Eye (tissue), 1 donor: ENCODE measurements around the gene PIP5K1C.
"Not testable (repeated sequence)": the region's sequence is repeated elsewhere in the genome, so short reads cannot be mapped to it uniquely, and the experiment has no call there.

Experiments used
- DNase-seq: peaks from one replicate; pipeline ENCODE4 v3.0.0-alpha.2; 2015

PIP5K1C gene

DNA sequence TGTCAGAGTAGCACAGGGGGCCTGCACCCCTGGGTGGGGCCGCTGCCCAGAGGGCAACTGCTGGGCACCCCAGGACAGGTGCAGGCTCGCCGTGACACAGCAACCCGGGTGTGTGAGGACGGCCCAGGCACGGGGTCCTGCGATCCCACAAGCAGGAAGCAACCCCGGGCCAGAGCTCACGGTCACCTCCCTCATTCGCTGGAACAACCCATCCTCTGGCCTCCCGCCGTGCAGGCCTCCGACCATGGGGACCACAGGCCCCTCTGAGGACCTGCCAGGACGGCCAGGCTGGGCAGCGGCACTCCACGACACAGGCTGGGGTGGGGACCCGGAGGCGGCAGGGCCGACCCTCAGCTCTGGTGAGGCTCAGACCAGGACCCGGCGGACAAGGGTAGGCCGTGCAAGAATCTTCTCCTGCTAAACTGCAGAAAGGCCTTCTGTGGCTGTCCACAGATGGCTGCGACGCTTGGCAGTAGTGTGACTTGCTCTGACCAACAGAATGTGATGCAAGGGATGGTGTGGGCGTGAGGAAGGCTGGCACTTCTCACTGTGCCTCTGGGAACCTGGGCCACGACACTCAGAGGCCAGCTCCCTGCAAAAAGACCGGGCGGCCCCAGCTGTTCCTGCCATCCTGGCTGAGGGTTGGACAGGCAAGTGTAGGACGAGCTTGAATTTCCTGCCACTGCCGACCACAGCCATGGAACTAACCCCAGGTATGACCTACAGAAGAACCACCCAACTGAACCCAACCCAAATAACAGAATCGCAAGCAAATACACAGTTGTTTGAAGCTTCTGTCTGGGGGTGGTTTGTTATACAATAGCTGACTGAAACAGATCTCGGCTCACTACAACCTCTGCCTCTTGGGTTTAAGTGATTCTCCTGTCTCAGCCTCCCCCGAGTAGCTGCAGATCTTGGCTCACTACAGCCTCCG, 26.5 kb downstream of the PIP5K1C start:
- DNase-seq: no peak

DNA sequence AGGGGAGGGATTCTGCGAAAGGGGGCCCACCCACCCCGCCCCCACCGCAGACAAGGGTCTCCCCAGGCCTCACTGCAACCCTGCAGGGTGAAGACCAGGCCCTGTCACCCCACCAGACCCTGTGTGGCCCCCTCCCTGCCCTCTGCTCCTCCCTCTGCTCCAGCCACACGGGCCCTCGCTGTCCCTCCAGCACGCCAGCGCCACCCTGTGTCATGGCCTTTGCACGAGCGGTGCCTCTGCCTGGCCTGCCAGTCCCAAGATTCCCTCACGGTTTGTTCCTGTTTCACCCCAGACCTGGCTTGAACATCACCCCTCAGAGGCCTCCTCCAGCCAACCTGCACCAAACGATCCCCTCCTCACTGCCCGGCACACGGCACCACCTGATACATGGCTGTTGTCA, 27.3 kb downstream of the PIP5K1C start:
- DNase-seq: no peak

DNA sequence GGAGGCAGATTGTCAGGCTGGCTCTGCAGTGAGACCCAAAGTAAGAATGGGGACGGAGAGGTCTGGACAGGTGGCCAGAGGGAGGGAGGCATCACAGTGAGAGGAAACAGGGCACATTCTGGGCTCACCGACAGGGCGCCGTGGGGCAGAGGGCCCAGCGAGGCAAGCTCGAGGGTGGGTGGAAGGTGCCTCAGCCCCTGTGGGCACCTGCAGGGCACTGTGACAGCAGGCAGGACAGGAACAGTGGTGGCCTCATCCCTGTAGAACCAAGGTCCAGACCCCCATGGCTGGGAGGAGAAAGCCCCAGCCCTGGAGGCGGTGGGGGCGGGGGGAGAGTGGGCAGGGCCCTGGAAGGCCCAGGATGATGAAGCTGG, 27.7 kb downstream of the PIP5K1C start:
- no peak for DNase-seq

DNA sequence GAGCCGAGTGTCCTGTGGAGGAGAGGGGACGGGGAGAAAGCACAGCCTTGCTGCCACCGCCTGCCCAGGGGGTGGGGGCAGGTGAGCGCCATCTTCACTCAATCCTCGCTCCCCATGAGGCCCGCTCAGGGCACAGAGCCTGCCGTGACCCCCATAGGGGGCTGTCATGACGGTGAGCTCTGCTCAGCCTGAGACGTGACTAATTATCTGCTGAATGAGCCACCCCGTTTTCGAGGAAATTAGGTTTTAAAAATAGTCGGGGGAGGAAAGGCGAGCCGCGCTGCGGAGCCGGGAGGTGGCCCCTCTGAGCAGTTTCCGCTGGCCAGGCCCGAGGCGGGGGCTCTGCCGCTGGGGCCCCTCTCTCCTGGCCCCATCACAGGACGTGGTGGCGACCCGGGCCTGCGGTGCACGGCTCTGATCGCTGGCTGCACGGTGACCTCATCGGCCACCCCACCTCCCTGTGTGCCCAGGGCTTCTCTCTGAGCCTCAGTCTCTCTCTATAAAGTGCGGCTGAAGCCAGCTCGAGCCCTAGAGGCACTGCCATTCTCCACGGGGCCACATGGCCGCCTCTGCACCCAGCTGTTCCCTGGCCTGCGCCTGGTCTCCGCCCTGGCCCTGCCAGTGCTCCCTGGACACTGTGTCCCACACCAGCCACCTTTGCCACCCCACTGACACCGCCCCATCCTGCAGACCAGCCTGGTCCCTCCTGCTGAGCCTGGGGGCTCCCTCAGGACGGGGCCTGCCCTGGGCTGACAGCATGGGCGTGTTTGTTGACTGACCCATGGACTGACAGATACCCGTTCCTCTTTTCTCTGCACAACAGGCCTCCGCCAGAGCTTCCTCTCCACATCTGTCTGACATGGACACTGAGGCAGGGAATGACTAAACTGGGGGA, 28.3 kb downstream of the PIP5K1C start:
- DNase-seq: peak; percentile 64

GRCh38 chr19:3670796-3671679, 29.2 kb downstream of the PIP5K1C start:
- DNase-seq: peak; percentile 70

- peak; percentile 78 for DNase-seq
These were observed 30.1 kb downstream of the PIP5K1C start for GRCh38 chr19:3669947-3670795.

DNA sequence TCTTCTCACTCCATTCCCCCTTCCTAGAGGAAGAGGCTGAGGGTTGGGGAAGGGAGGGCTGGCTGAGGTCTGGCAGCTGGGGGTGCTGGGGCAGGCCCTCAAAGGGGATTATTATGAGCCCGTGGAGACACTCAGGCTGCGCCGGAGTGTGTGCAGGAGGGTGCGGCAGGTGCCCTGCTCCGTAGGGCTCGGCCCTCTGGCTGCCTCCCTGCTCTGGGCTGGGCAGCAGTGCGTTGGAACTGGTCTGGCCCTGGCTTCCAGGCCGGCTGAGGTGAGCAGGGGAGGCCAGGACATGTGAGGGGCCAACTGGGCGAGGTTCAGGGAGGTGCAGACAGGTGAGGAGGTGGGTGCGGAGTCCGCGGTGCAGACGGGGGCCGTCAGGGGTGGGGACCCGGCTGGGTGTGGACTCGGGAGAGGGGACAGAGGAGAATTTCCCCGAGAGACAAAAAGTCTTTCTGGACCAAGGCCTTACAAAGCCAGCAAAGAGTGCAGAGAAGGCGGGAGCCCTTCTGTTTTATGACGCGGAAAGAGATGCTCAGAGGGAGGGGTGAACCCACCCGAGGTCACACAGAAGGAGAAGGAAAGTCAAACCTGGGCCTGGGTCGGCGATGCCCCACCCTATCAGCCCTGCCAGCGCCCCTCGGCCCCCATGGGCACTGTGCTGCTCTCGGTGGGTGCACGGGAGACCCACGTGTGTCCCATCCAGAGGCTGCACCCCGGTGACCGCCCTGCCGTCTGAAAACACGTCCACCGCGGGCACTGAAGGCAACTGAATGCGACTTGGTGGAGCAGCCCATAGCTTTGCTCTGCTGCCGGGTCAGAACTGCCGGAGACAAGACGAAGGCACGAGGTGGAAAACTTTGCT, 31.0 kb downstream of the PIP5K1C start:
- DNase-seq: no peak

GRCh38 chr19:3668331-3669081, 31.8 kb downstream of the PIP5K1C start:
- DNase-seq: peak; percentile 51

DNA sequence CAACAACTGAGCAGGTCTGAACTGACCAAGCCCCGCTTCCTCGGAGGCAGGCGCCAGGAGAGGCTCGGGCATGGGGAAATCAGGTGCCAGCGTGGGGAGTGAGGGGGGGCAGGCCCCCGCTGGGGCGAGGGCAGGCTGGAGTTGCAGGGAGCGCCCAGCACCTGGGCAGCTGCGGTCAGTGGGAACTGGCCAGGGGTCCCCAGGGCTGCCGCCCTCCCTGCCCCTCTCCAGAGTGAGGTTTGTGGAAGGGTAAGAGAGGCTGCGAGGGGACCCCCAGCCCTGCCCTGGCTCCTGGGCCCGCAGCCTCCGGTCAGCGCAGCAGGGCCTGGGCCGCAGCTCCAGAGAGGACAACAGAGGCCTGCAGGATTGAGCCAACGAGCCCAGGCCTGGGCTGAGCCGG, 32.5 kb downstream of the PIP5K1C start:
- no peak for DNase-seq

DNA sequence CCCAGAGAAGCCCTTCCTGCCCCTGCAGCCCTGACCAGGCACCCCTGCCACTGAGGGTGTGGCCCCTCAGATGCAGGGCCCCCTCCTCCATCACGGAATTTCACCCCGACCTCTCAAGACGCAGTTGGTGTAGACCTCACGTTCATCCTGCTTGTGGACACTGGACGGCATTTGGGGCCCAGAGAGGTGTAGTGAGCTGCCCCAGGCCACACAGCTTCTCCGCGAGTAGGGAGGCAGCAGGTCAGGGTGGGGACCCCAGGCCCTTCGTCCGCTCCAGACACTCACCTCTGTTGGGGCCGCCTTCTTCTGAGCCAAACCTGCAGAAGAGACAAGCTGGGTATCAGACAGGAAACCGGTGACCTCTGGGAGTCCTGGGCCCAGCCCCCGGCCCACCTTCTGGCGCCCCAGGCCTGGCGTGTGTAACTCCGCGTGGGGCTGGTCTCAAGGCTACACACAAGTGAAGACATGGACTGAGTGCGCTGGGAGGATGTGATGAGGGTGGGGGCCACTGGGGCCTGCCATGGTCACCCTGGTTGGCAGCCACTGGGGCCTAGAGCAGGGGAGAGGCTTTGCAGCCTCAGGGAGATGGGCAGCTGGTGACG, 33.1 kb downstream of the PIP5K1C start:
- DNase-seq: no peak

DNA sequence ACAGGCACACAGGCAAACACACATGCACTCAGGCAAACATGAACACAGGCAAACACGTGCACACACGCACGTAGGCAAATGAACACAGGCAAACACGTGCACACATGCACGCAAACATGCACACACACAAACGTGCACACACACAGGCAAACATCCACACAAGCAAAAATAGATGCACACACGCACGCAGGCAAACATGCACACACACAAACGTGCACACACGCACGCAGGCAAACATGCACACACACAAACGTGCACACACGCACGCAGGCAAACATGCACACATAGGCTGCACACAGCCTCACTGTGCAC, 33.8 kb downstream of the PIP5K1C start:
- DNase-seq: not testable (repeated sequence)

GRCh38 chr19:3665681-3666544, 34.4 kb downstream of the PIP5K1C start:
- peak; percentile 80 for DNase-seq

DNA sequence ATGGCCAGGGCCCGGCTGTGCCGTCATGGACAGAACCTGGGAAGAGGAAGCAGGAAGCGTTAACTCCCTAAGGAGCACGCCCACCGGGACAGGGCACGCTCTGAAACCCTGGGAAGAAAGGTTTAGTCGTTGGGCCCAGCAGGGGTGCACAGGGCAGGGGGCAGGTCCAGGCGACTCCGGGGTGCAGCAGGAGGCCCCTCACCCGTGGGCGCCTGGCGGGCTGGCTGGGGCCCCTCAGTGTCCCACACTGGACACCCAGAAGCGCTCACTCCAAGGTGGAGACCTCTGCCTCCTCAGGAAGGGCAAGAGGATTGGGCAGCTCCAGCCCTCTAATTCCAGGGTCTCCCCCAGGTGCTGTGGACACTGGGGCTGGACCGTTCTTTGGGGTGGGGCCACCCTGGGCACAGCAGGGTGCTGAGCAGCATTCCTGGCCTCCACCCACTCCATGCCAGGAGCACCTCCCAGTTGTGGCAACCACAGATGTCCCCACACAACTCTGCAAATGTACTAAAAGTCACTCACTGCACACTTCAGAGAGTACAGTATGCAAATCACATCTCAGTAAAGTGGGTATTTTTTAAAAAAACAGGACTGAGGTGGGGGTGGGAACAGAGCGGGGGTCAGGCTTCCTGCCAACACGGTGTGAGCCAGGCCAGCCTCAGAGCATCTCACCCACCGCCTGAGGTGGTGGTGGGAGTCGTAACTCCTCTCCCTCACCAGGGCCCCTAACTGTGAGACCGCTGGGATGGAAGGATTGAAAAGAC, 35.2 kb downstream of the PIP5K1C start:
- DNase-seq: no peak

DNA sequence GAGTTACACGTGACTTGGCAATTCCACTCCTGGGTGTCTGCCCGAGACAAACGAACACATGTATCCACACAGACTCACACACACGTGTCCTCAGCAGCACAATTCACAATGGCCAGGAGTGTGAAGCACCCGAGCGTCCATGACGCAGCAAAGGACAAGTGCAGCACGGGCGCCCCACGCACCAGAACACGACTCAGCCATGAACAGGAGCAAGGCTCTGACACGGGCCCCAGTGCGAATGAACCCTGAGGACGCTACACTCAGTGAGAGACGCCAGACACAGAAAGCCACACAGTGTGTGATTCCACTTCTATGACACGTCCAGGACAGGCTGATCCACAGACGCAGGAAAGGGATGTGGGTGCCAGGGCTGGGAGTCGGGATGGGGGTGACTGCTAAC, 36.4 kb downstream of the PIP5K1C start:
- no peak for DNase-seq

DNA sequence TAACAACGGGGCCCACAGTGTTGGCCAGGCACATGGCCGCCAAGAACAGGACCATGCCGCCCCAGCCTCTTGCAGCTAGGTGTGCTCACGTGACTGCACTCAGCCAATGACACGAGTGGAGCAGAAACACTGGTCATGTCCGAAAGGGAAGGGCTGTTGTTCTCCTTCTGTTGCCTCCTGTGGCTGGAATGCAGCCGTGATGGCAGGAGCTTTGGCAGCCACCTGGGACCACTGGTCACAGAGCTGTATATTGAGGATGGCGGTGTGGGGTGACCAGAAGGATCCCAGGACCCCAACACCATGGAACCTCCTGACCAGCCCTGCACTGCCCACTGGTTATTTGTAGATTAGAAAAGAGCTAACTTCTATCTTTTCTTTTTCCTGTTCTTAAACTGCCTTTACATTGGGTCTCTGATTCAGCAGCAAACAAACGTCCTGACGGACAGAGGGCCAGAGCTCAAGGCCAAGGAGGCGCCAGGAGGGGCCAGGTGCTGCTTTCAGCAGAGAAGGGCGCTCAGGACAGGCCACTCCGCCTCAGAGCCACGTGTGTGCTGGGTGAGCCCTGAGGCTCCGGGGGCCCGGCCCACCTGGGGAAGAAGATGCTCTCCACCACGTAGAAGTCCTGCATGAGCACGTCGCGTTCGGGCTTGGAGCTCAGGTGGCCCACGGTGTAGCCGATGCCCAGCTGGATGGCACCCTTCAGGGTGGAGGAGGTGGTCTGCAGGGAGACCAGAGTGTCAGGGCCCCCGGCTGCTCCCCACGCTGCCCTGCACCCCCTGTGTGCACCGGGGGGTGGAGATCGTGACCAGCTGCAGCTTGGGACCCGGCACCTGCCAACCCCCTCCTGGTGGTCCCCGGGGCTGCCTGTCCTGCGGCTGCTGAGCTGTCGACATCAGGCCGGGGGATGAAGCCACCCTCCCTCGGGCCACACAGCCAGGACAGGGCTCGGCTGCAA, 38.7 kb downstream of the PIP5K1C start:
- DNase-seq: no peak

- DNase-seq: no peak
These were observed 39.6 kb downstream of the PIP5K1C start for GRCh38 chr19:3660493-3661219.
